GM12865 (cell line): ENCODE data around the gene ZNF577.

Experiments
- DNase-seq: peaks from one replicate; pipeline ENCODE4 v3.0.0; 2010; ENCODE audit warnings: low read depth
- H3K4me3 ChIP-seq: 2 replicates; pipeline ENCODE4 v1.5.1; 2011; ENCODE audit warnings: mild to moderate bottlenecking, low read depth, low read length, control low read depth
- TF ChIP-seq, protein P1 (sequence below): IDR thresholded peaks from 2 replicates; pipeline ENCODE4 v1.5.1; 2011; ENCODE audit warnings: low read length, control low read depth, low read depth, inconsistent platforms; ENCODE audit not compliant: insufficient read depth; ENCODE audit errors: missing control alignments

ZNF577 gene

DNA sequence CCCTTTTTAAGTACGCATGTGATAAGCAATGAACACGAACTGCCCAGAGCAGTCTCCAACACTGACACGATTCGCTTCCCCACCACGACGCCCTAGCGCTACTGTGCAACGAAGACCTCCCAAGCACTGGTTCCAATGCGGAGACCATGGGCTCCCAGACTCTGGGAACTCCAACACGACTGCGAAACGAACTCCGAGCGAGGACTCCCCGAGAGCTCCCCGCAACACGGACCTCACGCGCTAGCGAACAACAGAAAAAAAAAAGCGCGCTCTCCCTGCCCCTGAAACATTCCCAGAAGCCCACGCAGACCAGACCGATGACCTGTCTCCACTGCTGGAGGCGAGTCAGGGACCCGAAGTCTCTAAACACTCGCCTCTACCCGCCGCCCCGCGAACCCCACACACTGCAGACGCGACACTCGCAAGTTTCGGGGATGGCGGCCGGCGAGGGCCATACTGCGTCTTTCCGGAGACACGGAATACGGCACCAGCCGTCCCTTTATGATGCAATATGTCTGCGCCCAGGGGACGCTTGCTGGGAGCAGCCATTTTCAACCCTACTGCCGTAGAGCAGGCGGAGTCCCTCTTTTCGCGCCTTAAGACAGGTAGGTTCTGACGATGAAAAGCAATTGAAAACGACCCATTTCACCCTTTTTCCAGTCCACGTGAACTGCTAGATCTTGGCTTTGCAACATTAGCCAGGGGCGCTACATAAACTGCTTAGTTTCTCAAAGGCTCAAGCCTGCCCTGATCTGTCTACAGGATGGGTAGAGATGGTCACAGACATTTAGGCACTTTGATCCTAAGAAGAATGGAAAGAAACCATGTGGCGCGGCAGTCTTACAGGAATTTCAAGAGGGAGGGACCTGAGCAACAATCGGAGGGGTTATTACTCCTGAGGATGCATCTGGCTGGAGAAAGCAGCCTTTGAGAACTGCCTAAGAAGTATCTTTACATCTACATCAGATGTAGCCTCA lies at the start of gene ZNF577:
Gene ZNF577, minus strand, starts transcription at position 430 of the 977 bp plus-strand sequence. CDS start 7,569 bp downstream, outside the sequence.
- TF ChIP-seq, protein P1, sequence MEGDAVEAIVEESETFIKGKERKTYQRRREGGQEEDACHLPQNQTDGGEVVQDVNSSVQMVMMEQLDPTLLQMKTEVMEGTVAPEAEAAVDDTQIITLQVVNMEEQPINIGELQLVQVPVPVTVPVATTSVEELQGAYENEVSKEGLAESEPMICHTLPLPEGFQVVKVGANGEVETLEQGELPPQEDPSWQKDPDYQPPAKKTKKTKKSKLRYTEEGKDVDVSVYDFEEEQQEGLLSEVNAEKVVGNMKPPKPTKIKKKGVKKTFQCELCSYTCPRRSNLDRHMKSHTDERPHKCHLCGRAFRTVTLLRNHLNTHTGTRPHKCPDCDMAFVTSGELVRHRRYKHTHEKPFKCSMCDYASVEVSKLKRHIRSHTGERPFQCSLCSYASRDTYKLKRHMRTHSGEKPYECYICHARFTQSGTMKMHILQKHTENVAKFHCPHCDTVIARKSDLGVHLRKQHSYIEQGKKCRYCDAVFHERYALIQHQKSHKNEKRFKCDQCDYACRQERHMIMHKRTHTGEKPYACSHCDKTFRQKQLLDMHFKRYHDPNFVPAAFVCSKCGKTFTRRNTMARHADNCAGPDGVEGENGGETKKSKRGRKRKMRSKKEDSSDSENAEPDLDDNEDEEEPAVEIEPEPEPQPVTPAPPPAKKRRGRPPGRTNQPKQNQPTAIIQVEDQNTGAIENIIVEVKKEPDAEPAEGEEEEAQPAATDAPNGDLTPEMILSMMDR = no peak
- DNase-seq = peak; percentile 82
- H3K4me3 ChIP-seq = peak within 1 kb of the TSS; percentile 52

- TF ChIP-seq, protein P1 = no peak
- H3K4me3 ChIP-seq = no peak overlapping the region
- DNase-seq = no peak
These were observed 44.2 kb upstream of the ZNF577 start for GRCh38 chr19:51931921-51932320.

DNA sequence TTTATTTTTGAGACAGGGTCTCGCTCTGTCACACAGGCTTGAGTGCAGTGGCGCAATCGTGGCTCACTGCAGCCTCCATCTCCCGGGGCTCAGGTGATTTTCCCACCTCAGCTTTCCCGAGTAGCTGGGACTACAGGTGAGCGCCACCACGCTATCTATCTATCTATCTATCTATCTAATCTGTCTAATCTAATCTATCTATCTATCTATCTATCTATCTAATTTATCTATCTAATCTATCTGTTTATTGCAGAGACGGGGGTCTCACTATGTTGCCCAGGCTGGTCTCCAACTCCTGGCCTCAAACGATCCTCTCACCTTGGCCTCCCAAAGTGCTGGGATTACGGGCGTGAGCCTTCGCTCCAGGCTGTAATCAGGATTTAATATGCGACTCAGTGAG lies 40.1 kb upstream of the ZNF577 start:
- no peak for DNase-seq
- TF ChIP-seq, protein P1 = no peak
- H3K4me3 ChIP-seq = peak overlapping the region; percentile 86

GRCh38 chr19:51926784-51927741 lies 39.3 kb upstream of the ZNF577 start, which contains the start of gene ZNF613:
Gene ZNF613, plus strand, starts transcription at chr19:51927472. Its CDS starts 8,749 bp downstream, at chr19:51936221.
- peak within 1 kb of the TSS; percentile 86 for H3K4me3 ChIP-seq
- DNase-seq = peak; percentile 97
- TF ChIP-seq, protein P1 = peak; percentile 22

- H3K4me3 ChIP-seq = peak overlapping the region; percentile 86
- no peak for DNase-seq
- TF ChIP-seq, protein P1 = no peak
These were observed 38.7 kb upstream of the ZNF577 start for GRCh38 chr19:51926426-51926783.

DNA sequence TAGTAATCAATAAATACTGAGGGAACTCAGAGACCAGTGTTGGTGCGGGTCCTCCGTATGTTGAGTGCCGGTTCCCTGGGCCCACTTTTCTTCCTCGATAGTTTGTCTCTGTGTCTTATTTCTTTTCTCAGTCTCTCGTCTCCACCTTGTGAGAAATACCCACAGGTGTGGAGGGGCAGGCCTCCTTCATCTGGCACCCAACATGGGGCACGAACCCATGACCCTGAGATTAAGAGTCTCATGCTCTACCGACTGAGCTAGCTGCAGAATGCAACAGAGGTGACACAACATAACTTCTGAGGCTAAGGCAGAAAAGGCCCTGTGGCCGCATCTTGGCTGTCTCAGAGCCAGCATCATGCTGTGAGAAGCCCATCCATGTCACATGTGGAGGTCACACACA lies 34.2 kb upstream of the ZNF577 start:
- TF ChIP-seq, protein P1 = no peak
- H3K4me3 ChIP-seq = no peak overlapping the region
- DNase-seq = peak; percentile 5
